Hepatocyte (in vitro differentiated cells): ENCODE data around the gene SERGEF. TPM values are rescaled to one million over a fixed set of nuclear protein-coding genes. Genes with fewer than 3 reads are reported as not detected.

Experiments
- DNase-seq: peaks from one replicate; pipeline ENCODE4 v3.0.0-alpha.2; 2016; ENCODE audit warnings: low spot score
- H2AFZ ChIP-seq: fragments of 200-600 bp; sonication (generic); 2 replicates; pipeline ENCODE4 v1.6.0; 2016; ENCODE audit warnings: antibody characterized with exemption, mild to moderate bottlenecking
- H3K27ac ChIP-seq: fragments of 200-600 bp; sonication (generic); 2 replicates; pipeline ENCODE4 v1.5.1; 2016; ENCODE audit warnings: mild to moderate bottlenecking
- H3K27me3 ChIP-seq: fragments of 200-600 bp; sonication (generic); 2 replicates; pipeline ENCODE4 v1.6.1; 2016
- H3K36me3 ChIP-seq: fragments of 200-600 bp; sonication (generic); replicated peaks from 2 replicates; pipeline ENCODE4 v1.5.1; 2016; ENCODE audit warnings: low read depth; ENCODE audit not compliant: insufficient read depth
- H3K4me1 ChIP-seq: fragments of 200-600 bp; sonication (generic); 2 replicates; pipeline ENCODE4 v1.5.1; 2016; ENCODE audit warnings: mild to moderate bottlenecking, moderate library complexity; ENCODE audit not compliant: insufficient read depth
- H3K4me2 ChIP-seq: fragments of 200-600 bp; sonication (generic); 2 replicates; pipeline ENCODE4 v1.6.0; 2016
- H3K4me3 ChIP-seq: fragments of 200-600 bp; sonication (generic); 2 replicates; pipeline ENCODE4 v1.5.1; 2016; ENCODE audit warnings: mild to moderate bottlenecking
- H3K79me2 ChIP-seq: fragments of 200-600 bp; sonication (generic); 2 replicates; pipeline ENCODE4 v1.6.0; 2017; ENCODE audit warnings: mild to moderate bottlenecking
- H3K9me2 ChIP-seq: fragments of 200-600 bp; sonication (generic); replicated peaks from 2 replicates; pipeline ENCODE4 v1.6.0; 2017; ENCODE audit warnings: mild to moderate bottlenecking; ENCODE audit not compliant: insufficient read depth
- H3K9me3 ChIP-seq: fragments of 200-600 bp; sonication (generic); 2 replicates; pipeline ENCODE4 v1.5.1; 2016; ENCODE audit warnings: low read depth, mild to moderate bottlenecking
- H4K20me1 ChIP-seq: fragments of 200-600 bp; sonication (generic); 2 replicates; pipeline ENCODE4 v1.6.0; 2016; ENCODE audit warnings: mild to moderate bottlenecking; ENCODE audit not compliant: insufficient read depth, poor library complexity, severe bottlenecking
- EZH2 ChIP-seq: fragments of 200-600 bp; sonication (generic); IDR thresholded peaks from 2 replicates; pipeline ENCODE4 v1.6.1; 2016; ENCODE audit warnings: antibody characterized with exemption, mild to moderate bottlenecking, borderline replicate concordance
- EZH2phosphoT487 ChIP-seq: fragments of 200-600 bp; sonication (generic); IDR thresholded peaks from one replicate; pipeline ENCODE4 v1.6.1; 2018; ENCODE audit warnings: antibody characterized with exemption, mild to moderate bottlenecking, low read depth, moderate library complexity; ENCODE audit not compliant: unreplicated experiment, severe bottlenecking
- WGBS: methylation state at CpG from one replicate; pipeline ENCODE4 v1.1.6; 2016; ENCODE audit warnings: low lambda C conversion rate; ENCODE audit errors: missing lambda C conversion rate; 5-methylcytosine and 5-hydroxymethylcytosine counted together
- polyA plus RNA-seq: library from polyadenylated mRNA; unstranded; fragments of >200 nt; fragmentation: Nextera tagmentation; extraction: Ambion mirVana; gene quantifications from 2 replicates; pipeline ENCODE4 v1.2.1, GENCODE V29; 2016
- total RNA-seq: library from RNA; depleted of rRNA; stranded (reverse); fragments of >200 nt; gene quantifications from 2 replicates; pipeline ENCODE4 v1.2.3, GENCODE V29; 2014
- TF ChIP-seq, protein P1 (sequence below): fragments of 200-600 bp; sonication (generic); IDR thresholded peaks from 2 replicates; pipeline ENCODE4 v1.5.1; 2016; ENCODE audit warnings: antibody characterized with exemption, mild to moderate bottlenecking; ENCODE audit not compliant: poor library complexity

SERGEF gene
- total and polyA plus RNA-seq, 2 experiments from 2014 or later, result 21.7 to 28.7 TPM

DNA sequence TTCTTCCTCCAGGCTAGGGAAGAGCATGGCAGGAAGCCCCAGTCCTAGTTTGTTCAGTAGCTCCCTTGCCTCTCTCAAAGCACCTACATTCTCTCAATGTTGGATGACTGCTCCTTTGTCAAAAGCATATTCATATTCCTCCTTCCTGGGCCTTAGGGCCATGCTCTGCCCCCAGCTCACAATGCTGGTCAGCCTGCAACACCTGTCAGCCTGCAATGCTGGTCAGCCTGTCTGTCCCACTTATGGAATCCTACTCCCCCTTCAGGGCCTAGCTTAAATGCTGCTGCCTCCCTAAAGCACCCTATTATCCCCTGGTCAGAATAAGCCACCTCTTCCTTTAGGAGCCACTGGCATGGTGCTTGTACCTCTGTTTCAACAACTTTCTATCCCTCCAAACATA is 45.2 kb downstream of the SERGEF start:
- Histone ChIP-seq H3K4me3 (no peak overlapping the region), H3K4me1 (no peaks in the 10 kb centered on the region), H3K36me3 (peaks cover 3% of the 10 kb centered on the region), H3K27ac (no peak overlapping the region), H4K20me1 (no peaks in the 10 kb centered on the region), H3K9me2 (no peaks in the 10 kb centered on the region), H3K9me3 (no peaks in the 10 kb centered on the region), H3K4me2 (no peak overlapping the region), H2AFZ (no peak overlapping the region), H3K27me3 (no peaks in the 10 kb centered on the region), H3K79me2 (no peaks in the 10 kb centered on the region)
- TF ChIP-seq EZH2phosphoT487 (no peak), EZH2 (no peak)
- TF ChIP-seq, protein P1, sequence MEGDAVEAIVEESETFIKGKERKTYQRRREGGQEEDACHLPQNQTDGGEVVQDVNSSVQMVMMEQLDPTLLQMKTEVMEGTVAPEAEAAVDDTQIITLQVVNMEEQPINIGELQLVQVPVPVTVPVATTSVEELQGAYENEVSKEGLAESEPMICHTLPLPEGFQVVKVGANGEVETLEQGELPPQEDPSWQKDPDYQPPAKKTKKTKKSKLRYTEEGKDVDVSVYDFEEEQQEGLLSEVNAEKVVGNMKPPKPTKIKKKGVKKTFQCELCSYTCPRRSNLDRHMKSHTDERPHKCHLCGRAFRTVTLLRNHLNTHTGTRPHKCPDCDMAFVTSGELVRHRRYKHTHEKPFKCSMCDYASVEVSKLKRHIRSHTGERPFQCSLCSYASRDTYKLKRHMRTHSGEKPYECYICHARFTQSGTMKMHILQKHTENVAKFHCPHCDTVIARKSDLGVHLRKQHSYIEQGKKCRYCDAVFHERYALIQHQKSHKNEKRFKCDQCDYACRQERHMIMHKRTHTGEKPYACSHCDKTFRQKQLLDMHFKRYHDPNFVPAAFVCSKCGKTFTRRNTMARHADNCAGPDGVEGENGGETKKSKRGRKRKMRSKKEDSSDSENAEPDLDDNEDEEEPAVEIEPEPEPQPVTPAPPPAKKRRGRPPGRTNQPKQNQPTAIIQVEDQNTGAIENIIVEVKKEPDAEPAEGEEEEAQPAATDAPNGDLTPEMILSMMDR, result no peak
- DNase-seq, result no peak

DNA sequence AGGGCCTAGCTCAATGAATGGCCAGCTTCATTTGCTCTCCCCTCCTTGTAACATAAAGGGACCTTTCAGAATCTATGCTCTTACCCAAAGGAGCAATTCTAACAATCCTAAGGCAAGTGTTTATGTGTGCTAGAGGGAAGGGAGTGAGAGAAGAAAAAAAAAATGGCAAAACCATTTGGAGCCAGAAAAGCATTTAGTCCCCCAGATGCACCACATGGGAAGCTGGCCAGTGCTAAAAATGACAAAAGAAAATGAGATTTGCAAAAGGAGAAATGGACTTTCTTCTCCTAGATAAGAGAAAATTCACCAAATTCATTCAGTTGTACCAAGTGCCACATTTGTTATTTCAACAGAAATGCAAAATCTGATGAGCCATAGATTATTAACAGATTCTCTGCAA is 52.8 kb downstream of the SERGEF start:
- Histone ChIP-seq H3K9me2 (no peaks in the 10 kb centered on the region), H2AFZ (no peak overlapping the region), H3K9me3 (no peaks in the 10 kb centered on the region), H3K79me2 (no peaks in the 10 kb centered on the region), H3K27ac (no peak overlapping the region), H3K4me1 (no peaks in the 10 kb centered on the region), H3K36me3 (no peaks in the 10 kb centered on the region), H4K20me1 (no peaks in the 10 kb centered on the region), H3K4me3 (no peak overlapping the region), H3K4me2 (no peak overlapping the region), H3K27me3 (no peaks in the 10 kb centered on the region)
- TF ChIP-seq EZH2 (no peak), EZH2phosphoT487 (no peak)
- TF ChIP-seq, protein P1, result no peak
- DNase-seq, result no peak

DNA sequence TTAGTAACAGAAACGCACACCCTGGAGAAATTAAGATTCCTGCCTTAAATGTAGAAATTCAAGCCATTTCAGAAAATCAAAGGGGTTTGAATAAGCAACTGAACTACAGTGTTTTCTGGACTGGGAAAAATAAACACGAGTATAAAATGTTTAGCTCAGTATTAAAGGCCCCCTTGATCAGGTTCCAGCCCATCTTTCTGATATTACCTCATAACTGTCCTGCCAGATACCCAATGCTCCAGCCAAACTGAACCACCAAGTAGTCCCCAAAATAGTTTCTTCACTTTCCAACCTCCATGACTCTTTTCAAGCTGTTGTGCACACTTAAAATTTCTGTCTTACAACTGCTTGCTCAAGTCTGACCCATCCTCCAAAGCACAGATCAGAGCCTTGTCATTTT is 54.4 kb downstream of the SERGEF start:
- H3K4me2 ChIP-seq, result no peak overlapping the region
- 89% methylated on average over 2 of the region's 2 CpGs for WGBS

More for the DNA sequence above, 54.4 kb downstream of the SERGEF start:
- no peak overlapping the region for H3K27ac ChIP-seq
- H3K27me3 ChIP-seq, result no peaks in the 10 kb centered on the region
- no peaks in the 10 kb centered on the region for H4K20me1 ChIP-seq
- no peak overlapping the region for H2AFZ ChIP-seq
- no peak for DNase-seq
- no peaks in the 10 kb centered on the region for H3K4me1 ChIP-seq
- H3K9me3 ChIP-seq, result no peaks in the 10 kb centered on the region
- TF ChIP-seq, protein P1, result no peak
- no peak for TF ChIP-seq EZH2phosphoT487
- no peak for TF ChIP-seq EZH2
- no peaks in the 10 kb centered on the region for H3K79me2 ChIP-seq
- H3K36me3 ChIP-seq, result no peaks in the 10 kb centered on the region
- H3K9me2 ChIP-seq, result no peaks in the 10 kb centered on the region
- no peak overlapping the region for H3K4me3 ChIP-seq
